GM19099 (cell line): ENCODE results near the gene ENHO.

Experiments
- POLR2A ChIP-seq: IDR thresholded peaks from 3 replicates; pipeline ENCODE4 v1.6.1; 2011; ENCODE audit warnings: low read depth; ENCODE audit not compliant: insufficient read length; ENCODE audit errors: extremely low read depth

The ENHO gene

GRCh38 chr9:34490360-34490759 is 32.4 kb downstream of the ENHO start:
- no peak for TF ChIP-seq POLR2A

- TF ChIP-seq POLR2A, result no peak
Measured at GRCh38 chr9:34486572-34486971, 36.2 kb downstream of the ENHO start.

GRCh38 chr9:34485822-34486221 is 37.0 kb downstream of the ENHO start:
- no peak for TF ChIP-seq POLR2A

- no peak for TF ChIP-seq POLR2A
Measured at GRCh38 chr9:34484678-34485077, 38.1 kb downstream of the ENHO start.

- TF ChIP-seq POLR2A, result no peak
Measured at GRCh38 chr9:34479431-34479866, 43.3 kb downstream of the ENHO start.

GRCh38 chr9:34477541-34477940 is 45.2 kb downstream of the ENHO start:
- no peak for TF ChIP-seq POLR2A

GRCh38 chr9:34475097-34475496 is 47.7 kb downstream of the ENHO start:
- TF ChIP-seq POLR2A, result no peak
